ENCODE measurements around the gene XAGE5.
"Not testable (repeated sequence)": the region's sequence is repeated elsewhere in the genome, so short reads cannot be mapped to it uniquely, and the experiment has no call there.

The XAGE5 gene, protein sequence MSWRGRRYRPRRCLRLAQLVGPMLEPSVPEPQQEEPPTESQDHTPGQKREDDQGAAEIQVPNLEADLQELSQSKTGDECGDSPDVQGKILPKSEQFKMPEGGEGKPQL

DNA sequence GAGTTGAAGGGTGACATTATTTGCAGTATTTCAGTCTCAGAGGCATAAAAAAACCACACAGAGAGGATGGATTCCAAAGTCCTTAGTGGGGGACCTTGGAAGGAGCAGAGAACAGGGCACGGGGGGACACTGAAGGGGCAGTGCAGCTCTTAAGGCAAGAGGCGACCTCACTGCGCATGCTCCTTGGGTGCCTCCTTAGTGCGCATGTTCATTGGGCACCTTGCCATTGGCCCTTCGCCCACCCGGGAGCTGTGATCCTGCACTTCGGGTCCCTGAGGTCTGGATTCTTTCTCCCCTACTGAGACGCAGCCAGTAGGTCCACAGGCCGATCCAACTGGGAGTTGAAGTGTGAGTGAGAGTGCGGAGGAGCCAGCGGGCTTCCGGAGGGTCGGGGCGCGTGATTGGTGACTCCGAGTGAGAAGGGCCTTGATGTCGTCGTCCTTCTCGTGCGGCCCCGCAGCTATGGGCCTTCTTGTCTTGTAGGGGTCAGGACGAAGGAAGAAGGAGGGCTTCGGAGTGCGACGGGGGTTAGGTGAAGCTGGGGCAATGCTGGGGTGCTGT lies at the start of gene XAGE5:
TSS of gene XAGE5 (plus strand) at position 223 of the 561 bp plus-strand sequence. CDS start 1,280 bp downstream, outside the sequence.
- DNase-seq (ENCODE audit: low read depth in 2 of 2, low spot score in 1 of 2): no peak

DNA sequence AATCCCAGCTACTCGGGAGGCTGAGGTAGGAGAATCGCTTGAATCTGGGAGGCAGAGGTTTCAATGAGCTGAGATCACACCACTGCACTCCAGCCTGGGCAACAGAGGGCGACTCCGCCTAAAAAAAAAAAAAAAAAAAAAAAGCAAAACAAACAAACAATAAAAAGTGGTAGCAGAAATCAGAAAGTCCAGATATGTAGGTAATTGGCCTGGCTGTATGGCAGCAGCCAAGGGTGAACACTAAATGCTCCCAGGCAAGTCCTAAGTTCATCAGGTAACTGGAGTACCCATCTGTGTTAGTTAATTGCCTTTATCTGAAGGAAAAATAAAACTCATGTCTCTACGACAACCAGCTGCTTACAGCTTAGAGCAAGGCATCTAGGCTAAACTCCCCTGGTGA lies 45.1 kb upstream of the XAGE5 start:
- not testable (repeated sequence) for DNase-seq (ENCODE audit: low read depth in 2 of 2, low spot score in 1 of 2)

DNA sequence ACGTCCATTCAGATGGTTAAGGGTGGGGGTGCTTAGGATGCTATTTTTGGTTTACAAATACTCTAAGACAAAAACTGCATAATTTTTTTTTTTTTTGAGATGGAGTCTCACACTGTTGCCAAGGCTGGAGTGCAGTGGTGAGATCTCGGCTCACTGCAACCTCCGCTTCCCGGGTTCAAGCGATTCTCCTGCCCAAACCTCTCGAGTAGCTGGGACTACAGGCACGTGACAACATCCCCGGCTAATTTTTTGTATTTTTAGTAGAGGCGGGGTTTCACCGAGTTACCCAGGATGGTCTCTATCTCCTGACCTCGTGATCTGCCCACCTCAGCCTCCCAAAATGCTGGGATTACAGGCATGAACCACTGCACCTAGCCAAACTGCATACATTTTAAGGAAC lies 37.6 kb upstream of the XAGE5 start:
- DNase-seq (ENCODE audit: low read depth in 2 of 2, low spot score in 1 of 2): not testable (repeated sequence)

DNA sequence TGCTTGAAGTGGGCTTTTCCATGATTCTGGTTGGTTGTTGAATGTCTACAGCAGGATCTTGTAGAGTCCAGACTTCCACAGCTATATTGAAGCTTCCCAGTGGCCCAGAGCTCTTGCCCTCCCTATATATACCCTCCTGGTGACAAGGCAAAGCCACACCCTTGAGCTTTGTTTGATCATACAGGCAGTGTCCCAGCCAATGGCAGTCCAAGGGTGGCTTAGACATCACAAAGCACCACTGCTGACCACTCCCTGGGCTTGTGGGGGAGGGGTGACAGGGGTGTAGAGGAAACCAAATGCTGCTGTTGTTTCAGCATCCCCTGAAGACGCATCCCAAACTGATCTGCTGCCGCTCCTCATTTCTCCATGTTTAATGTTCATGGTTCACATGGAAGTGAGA lies 13.8 kb upstream of the XAGE5 start, which contains the start of gene SPANXN5:
TSS of gene SPANXN5 (minus strand) at position 101 of the 400 bp plus-strand sequence. CDS start at position 22, 79 bp downstream.
- not testable (repeated sequence) for DNase-seq (ENCODE audit: low read depth in 2 of 2, low spot score in 1 of 2)

DNA sequence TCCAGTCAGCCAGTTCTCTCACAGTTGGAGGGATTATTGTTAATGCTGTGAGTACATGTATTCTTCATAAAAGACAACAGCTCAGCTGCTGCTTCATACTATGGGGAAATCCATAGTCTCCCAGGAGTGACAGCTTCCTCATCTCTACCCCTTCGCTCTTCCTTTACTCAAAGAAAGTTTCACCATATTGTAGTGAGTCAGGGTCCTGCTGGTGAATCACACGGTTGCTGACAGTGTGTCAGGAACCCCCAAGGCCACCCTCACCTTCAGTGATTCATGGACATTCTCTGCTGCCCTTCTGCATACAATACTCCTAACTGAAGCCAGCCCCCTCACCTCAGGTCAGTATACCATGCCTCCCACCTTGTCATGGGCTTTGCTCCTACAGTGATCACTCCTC lies 6.2 kb upstream of the XAGE5 start:
- not testable (repeated sequence) for DNase-seq (ENCODE audit: low read depth in 2 of 2, low spot score in 1 of 2)

DNA sequence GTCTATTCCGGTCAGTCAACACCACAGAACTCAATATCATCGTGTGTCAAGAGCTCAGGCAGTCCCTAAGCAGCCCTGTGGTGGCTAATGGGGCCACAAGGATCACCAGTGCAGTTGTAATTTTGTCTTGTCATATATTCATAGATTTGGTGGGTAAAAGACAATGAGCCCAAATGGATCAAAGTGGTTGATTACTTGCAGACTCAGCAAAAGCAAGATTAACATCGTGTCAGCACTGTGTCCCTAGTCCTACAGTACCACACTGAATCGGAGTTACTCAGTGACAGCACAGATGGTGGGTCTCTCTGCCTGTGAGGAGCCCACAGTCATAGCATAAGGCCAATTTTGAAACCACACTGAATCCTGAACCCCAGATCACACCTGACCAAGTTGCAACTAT lies 8.7 kb downstream of the XAGE5 start:
- no peak for DNase-seq (ENCODE audit: low read depth in 2 of 2, low spot score in 1 of 2)

DNA sequence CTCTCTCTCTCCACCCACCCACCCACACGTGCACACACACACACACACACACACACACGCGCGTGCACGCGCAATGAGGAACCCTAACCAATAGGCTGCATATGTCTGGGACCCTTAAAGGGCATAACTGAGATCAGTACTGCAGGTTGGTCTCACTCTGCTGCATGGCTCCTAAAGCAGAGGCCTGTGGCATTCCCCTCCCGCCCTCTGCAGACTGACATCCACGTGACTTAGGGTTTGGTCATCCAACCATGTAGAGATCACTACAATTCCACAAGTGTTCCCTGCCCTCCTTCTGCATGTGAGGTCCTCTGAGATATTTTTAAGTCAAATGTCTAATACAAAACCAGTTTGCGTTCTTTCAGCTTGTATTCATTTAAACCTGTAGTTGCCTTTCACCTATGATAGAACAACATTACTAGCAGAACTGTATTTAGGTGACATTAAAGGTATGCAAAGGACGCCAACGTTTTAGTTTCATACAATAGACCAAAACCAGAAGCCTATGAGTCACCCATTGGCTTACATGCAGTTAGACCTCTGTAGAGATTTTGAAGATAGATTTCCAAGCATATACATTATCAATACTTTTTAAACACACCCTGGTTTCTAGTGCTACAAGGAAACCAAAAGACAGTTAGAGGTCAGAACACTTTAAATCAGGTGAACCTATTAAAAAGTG lies 10.1 kb downstream of the XAGE5 start:
- DNase-seq (ENCODE audit: low read depth in 2 of 2, low spot score in 1 of 2): no peak

DNA sequence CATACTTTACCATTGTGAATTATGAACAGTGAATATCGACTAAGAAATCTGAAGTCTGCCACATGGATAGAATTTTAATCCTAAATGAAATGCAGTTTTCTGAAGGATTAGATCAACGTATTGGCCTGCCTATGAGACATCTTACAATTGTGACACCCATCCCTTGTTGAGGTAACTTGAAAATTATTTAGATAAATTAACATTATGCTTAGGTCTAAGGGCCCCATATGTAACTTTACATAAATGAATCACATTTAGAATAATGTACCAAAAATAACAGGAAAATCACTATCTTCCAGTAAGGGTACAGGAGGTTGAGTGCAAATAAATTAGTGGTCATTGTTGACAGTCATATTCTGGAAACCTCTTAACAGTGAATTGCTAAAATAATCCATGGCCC lies 13.5 kb downstream of the XAGE5 start:
- no peak for DNase-seq (ENCODE audit: low read depth in 2 of 2, low spot score in 1 of 2)

DNA sequence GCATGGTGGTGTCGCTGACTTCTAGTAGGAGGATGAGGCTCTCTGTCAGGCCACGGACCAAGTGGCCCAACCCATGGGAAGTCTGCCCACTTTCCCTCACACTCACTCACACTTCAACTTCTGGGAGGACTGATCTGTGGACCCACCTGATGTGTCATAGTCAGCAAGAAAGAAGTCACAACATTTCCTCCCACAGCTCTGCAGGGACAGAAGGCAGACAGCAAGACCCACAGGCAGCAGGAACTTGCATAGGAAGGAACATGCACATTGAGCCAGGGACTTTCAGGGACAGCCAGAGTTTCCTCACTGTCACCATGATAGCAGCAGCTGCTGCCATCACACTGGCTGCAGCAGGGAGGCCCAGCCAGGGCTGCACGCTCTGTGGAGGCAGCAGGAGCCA lies 19.5 kb downstream of the XAGE5 start:
- no peak for DNase-seq (ENCODE audit: low read depth in 2 of 2, low spot score in 1 of 2)

DNA sequence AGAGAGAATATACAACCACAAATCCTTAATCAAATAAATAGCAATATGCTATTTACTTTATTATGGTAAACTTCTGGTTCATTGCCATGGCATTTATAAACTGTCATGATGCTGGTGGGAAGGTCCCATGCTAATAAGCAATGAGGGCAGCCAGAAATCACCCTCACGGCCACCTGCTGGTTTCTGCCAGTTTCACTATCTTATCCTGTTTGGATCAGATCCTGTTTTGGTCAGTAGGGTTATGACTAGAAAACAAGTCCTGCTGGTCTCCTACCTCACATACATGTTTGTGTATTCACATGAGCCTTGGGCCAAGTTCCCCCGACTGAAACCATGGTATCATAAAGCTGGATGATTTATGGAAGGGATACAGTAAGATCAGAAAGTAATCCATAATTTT lies 28.1 kb downstream of the XAGE5 start:
- DNase-seq (ENCODE audit: low read depth in 2 of 2, low spot score in 1 of 2): no peak

DNA sequence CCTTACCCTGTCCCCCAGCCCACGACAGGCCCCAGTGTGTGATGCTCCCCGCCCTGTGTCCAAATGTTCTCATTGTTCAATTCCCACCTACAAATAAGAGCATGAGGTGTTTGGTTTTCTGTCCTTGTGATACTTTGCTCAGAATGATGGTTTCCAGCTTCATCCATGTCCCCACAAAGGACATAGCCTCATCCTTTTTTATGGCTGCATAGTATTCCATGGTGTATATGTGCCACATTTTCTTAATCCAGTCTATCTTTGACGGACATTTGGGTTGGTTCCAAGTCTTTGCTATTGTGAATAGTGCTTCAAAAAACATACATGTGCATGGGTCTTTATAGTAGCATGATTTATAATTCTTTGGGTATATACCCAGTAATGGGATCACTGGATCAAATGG lies 32.5 kb downstream of the XAGE5 start:
- DNase-seq (ENCODE audit: low read depth in 2 of 2, low spot score in 1 of 2): not testable (repeated sequence)

DNA sequence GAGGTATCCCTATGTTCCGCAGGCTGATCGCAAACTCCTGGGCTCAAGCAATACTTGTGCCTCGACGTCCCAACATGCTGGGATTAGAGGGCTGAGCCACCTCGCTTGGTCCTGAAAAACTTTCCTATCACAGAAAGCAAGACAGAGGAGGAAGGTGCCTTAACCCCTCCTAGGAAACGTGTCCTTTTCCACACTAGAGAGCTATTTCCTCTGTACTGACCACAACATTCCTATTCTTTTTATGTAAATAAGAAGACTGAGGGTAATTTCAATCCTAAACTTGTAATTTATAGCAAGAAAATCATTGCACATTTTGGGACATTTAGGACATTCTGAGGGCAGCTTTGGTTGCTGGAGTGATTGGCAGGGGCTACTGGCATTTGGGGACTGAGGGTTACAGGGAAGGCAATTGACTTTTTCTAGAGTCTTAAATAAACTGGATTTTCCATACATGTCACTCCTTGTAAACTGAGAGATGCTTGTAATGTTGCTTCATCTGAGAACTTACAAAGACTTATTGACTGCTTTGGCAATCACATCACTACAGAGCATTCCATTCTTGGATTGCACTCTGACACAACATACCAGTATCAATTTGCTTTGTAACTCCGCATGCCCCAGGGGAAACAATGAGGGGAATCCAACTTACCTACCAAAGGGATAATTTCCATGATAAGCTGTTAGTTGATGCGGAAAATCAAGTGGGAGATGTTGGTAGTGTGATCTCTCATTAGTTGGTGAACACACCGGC lies 41.2 kb downstream of the XAGE5 start:
- no peak for DNase-seq (ENCODE audit: low read depth in 2 of 2, low spot score in 1 of 2)

DNA sequence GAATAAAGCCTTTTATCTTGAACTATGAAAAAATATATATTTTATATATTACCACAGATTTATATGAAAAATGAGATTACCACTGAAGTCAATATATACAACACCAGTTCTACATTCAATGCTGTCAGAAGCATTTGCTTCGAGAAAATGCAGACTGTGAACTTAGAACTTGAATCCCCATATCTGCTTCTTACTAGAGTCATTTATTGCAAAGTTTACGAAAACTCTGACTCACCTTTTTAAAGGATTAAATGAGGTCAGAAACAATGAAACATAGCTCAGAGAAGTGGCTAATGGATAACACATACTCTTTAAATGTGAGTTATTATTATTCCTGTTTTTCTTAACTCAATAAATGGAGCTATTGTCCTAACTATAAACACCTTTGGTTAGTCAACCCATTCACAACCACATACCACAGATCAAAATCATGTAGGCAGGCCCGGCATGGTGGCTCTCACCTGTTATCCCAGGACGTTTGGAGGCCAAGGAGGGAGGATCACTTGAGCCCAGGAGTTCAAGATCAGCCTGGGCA lies 46.0 kb downstream of the XAGE5 start:
- not testable (repeated sequence) for DNase-seq (ENCODE audit: low read depth in 2 of 2, low spot score in 1 of 2)

DNA sequence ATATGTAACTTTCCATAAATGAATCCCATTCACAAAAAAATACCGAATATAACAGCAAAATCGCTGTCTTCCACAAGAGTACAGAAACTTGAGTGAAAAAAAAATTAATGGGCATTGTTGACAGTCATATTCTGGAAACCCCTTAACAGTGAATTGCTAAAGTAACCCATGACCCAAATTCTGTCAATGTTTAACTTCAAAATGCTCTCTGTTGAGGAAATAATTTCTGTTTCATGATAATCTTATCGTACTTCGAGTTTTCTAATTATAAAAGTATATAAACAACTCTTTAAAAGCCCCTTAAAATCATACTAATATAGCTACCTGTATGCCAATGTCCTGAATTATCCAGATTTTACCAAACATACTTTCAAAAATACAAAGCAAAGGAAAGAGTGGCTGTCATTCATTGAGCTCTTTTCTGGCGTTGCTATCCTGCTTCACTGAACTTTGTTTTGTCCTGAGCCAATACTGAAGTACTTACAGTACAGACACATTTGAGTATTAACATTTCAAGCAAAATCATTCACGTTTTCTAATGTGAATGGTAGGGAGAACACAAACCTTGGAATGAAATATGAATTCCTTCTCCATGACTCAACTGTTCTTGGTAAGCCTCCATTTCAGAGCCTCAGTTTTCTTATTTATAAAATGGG lies 54.4 kb downstream of the XAGE5 start:
- DNase-seq (ENCODE audit: low read depth in 2 of 2, low spot score in 1 of 2): no peak
